HCT116 (cell line): ENCODE results near the gene WDFY2. TPM values are rescaled to one million over a fixed set of nuclear protein-coding genes. Genes with fewer than 3 reads are reported as not detected.

Source experiments
- ATAC-seq: fragments of 200-7000 bp; cut with Tn5 transposase; 2 replicates; pipeline ENCODE4 v1.9.1; 2020; ENCODE audit warnings: mild to moderate bottlenecking, moderate library complexity
- BruUV-seq: library from RNA; stranded (reverse); fragments of 400-500 nt; replicated peaks from 2 replicates; lab custom pipeline; 2021; lab: Mats Ljungman, UMichigan
- CTCF ChIA-PET: fragments of 300-600 bp; sonication (Branson Sonifier 250); formaldehyde crosslinking; loops from one replicate; lab custom pipeline; 2021; ENCODE audit warnings: antibody characterized with exemption; lab: Charles Lee
- POLR2A ChIA-PET: fragments of 300-600, 350-600 bp; sonication (Branson Sonifier 250); formaldehyde crosslinking; loops from one replicate; lab custom pipeline; 2021; ENCODE audit warnings: antibody characterized with exemption; lab: Charles Lee
- RAD21 ChIA-PET, 2 experiments: fragments of 300-600 bp; sonication (Branson Sonifier 250); formaldehyde crosslinking; loops; one replicate each; lab custom pipeline; 2023; ENCODE audit warnings: low total read pairs in 2 of 2; ENCODE audit not compliant: uncharacterized antibody in 2 of 2, unreplicated experiment in 2 of 2, low non-redundant PET in 1 of 2; lab: Charles Lee
- DNase-seq: peaks from one replicate; pipeline ENCODE4 v3.0.0-alpha.2; 2010; ENCODE audit warnings: low read depth, low spot score
- H2AFZ ChIP-seq: fragments of 200-600 bp; shearing (Covaris generic), sonication (generic); 2 replicates; pipeline ENCODE4 v1.6.1; 2017; ENCODE audit warnings: low read depth, mixed run types, mixed read lengths, antibody characterized with exemption, low read length; ENCODE audit not compliant: poor library complexity, severe bottlenecking
- H3K27ac ChIP-seq: 2 replicates; pipeline ENCODE4 v1.5.1; 2012; ENCODE audit warnings: low read depth, low read length
- H3K27me3 ChIP-seq: fragments of 200-600 bp; sonication (generic); 2 replicates; pipeline ENCODE4 v1.6.1; 2016; ENCODE audit warnings: mixed run types, low read length, mixed read lengths; ENCODE audit not compliant: insufficient read depth
- H3K36me3 ChIP-seq, 2 experiments: fragments of 200-500 bp in 1 of 2; fragments of 200-600 bp in 1 of 2; sonication (Bioruptor generic) in 1 of 2; sonication (generic) in 1 of 2; 2 replicates each; pipeline versions ENCODE4 v1.5.1 to v1.6.1; 2014 to 2016; ENCODE audit warnings: low read length in 2 of 2, inconsistent platforms in 1 of 2, mixed read lengths in 1 of 2, mixed run types in 1 of 2; ENCODE audit not compliant: insufficient read depth in 2 of 2, control insufficient read depth in 1 of 2
- H3K4me1 ChIP-seq, 2 experiments: fragments of 200-600 bp in 1 of 2; sonication (generic) in 1 of 2; 2 replicates each; pipeline versions ENCODE4 v1.5.1 to v1.6.1; 2012 to 2017; ENCODE audit warnings: low read length in 2 of 2, inconsistent platforms in 1 of 2, mild to moderate bottlenecking in 1 of 2, mixed read lengths in 1 of 2, mixed run types in 1 of 2, moderate library complexity in 1 of 2; ENCODE audit not compliant: insufficient read depth in 2 of 2, control insufficient read depth in 1 of 2
- H3K4me2 ChIP-seq: fragments of 200-600 bp; sonication (generic); 2 replicates; pipeline ENCODE4 v1.6.1; 2017; ENCODE audit warnings: mixed run types, low read length, mixed read lengths
- H3K4me3 ChIP-seq, 2 experiments: fragments of 200-600 bp in 1 of 2; sonication (generic) in 1 of 2; replicated peaks in 1 of 2; 2 replicates each; pipeline ENCODE4 v1.5.1; 2011 to 2016; ENCODE audit warnings: low read length in 2 of 2, control low read depth in 1 of 2, low read depth in 1 of 2, mild to moderate bottlenecking in 1 of 2, mixed read lengths in 1 of 2, mixed run types in 1 of 2
- H3K79me2 ChIP-seq: fragments of 200-600 bp; sonication (generic); 2 replicates; pipeline ENCODE4 v1.6.1; 2017; ENCODE audit warnings: mild to moderate bottlenecking, mixed run types, low read length, moderate library complexity, mixed read lengths; ENCODE audit not compliant: insufficient read depth
- H3K9ac ChIP-seq: fragments of 200-600 bp; sonication (generic); 2 replicates; pipeline ENCODE4 v1.6.1; 2016; ENCODE audit warnings: low read length, mixed read lengths
- H3K9me2 ChIP-seq: fragments of 200-600 bp; sonication (generic), shearing (Covaris generic); 2 replicates; pipeline ENCODE4 v1.6.1; 2017; ENCODE audit warnings: mixed run types, mild to moderate bottlenecking, moderate library complexity; ENCODE audit not compliant: insufficient read depth
- H3K9me3 ChIP-seq, 2 experiments: fragments of 200-500 bp in 1 of 2; fragments of 200-600 bp in 1 of 2; sonication (Bioruptor generic) in 1 of 2; sonication (generic) in 1 of 2; 2 replicates each; pipeline ENCODE4 v1.6.1; 2014 to 2017; ENCODE audit warnings: low read length in 2 of 2, mixed read lengths in 2 of 2, inconsistent platforms in 1 of 2, low read depth in 1 of 2, mild to moderate bottlenecking in 1 of 2, mixed run types in 1 of 2, moderate library complexity in 1 of 2; ENCODE audit not compliant: control insufficient read depth in 1 of 2, insufficient read depth in 1 of 2
- H4K20me1 ChIP-seq: fragments of 200-600 bp; sonication (generic), shearing (Covaris generic); 2 replicates; pipeline ENCODE4 v1.6.1; 2017; ENCODE audit warnings: mixed run types, mild to moderate bottlenecking, moderate library complexity; ENCODE audit not compliant: insufficient read depth
- ATF3 ChIP-seq: IDR thresholded peaks from 2 replicates; pipeline ENCODE4 v1.6.1; 2012
- CBX3 ChIP-seq: IDR thresholded peaks from 2 replicates; pipeline ENCODE4 v1.6.1; 2012; ENCODE audit warnings: low read depth
- CTCF ChIP-seq, 3 experiments: fragments of 200-600 bp in 1 of 3; sonication (generic) in 1 of 3; IDR thresholded peaks in 2 of 3; conservative IDR thresholded peaks in 1 of 3; 2 replicates each; pipeline ENCODE4 v1.5.1; 2012 to 2017; ENCODE audit warnings: low read depth in 2 of 3, low read length in 2 of 3, antibody characterized with exemption in 1 of 3, borderline replicate concordance in 1 of 3, control low read depth in 1 of 3, mild to moderate bottlenecking in 1 of 3, mixed read lengths in 1 of 3, mixed run types in 1 of 3, moderate library complexity in 1 of 3; ENCODE audit not compliant: insufficient read depth in 1 of 3
- ELF1 ChIP-seq: IDR thresholded peaks from 2 replicates; pipeline ENCODE4 v1.6.1; 2012; ENCODE audit warnings: low read depth, borderline replicate concordance
- EZH2 ChIP-seq: fragments of 200-600 bp; sonication (generic); IDR thresholded peaks from 2 replicates; pipeline ENCODE4 v1.6.1; 2017; ENCODE audit warnings: antibody characterized with exemption, mixed run types
- EZH2phosphoT487 ChIP-seq: fragments of 200-600 bp; IDR thresholded peaks from 2 replicates; pipeline ENCODE4 v1.6.1; 2018; ENCODE audit warnings: antibody characterized with exemption, borderline replicate concordance
- JUND ChIP-seq: IDR thresholded peaks from 2 replicates; pipeline ENCODE4 v1.6.1; 2012
- POLR2A ChIP-seq: IDR thresholded peaks from 2 replicates; pipeline ENCODE4 v1.7.0; 2011; ENCODE audit warnings: borderline replicate concordance; ENCODE audit not compliant: insufficient read depth, insufficient read length; ENCODE audit errors: extremely low read depth
- RAD21 ChIP-seq: IDR thresholded peaks from 2 replicates; pipeline ENCODE4 v1.6.1; 2012; ENCODE audit warnings: low read depth, mild to moderate bottlenecking
- REST ChIP-seq: IDR thresholded peaks from 2 replicates; pipeline ENCODE4 v1.6.1; 2012; ENCODE audit warnings: low read depth
- SIN3A ChIP-seq: IDR thresholded peaks from 2 replicates; pipeline ENCODE4 v1.6.1; 2012; ENCODE audit warnings: low read depth
- SP1 ChIP-seq: IDR thresholded peaks from 2 replicates; pipeline ENCODE4 v1.6.1; 2012; ENCODE audit warnings: low read depth
- SRF ChIP-seq: IDR thresholded peaks from 2 replicates; pipeline ENCODE4 v1.6.1; 2012; ENCODE audit warnings: low read depth
- YY1 ChIP-seq: IDR thresholded peaks from 2 replicates; pipeline ENCODE4 v1.6.1; 2011; ENCODE audit warnings: low read length, low read depth, moderate library complexity, mild to moderate bottlenecking; ENCODE audit not compliant: insufficient replicate concordance; ENCODE audit errors: extremely low read depth
- ZFX ChIP-seq: fragments of 450-650 bp; IDR thresholded peaks from 2 replicates; pipeline ENCODE4 v1.6.1; 2017
- ZNF274 ChIP-seq: fragments of 200-500 bp; sonication (Bioruptor generic); IDR thresholded peaks from 2 replicates; pipeline ENCODE4 v1.6.1; 2014; ENCODE audit warnings: mild to moderate bottlenecking, low read depth, low read length, inconsistent platforms
- intact Hi-C: fragments of 100-400 bp; cut with micrococcal nuclease; formaldehyde crosslinking; loops from 2 replicates; pipeline ENCODE4 v1.10.0; 2022
- total RNA-seq: library from RNA; stranded (reverse); gene quantifications from one replicate; pipeline ENCODE4 v1.2.1, GENCODE V29; 2021; ENCODE audit not compliant: unreplicated experiment
- TF ChIP-seq, protein P1 (sequence below): IDR thresholded peaks from 2 replicates; pipeline ENCODE4 v1.6.1; 2012
- TF ChIP-seq, protein P2 (sequence below): IDR thresholded peaks from 2 replicates; pipeline ENCODE4 v1.6.1; 2011; ENCODE audit warnings: mild to moderate bottlenecking, low read length, moderate library complexity; ENCODE audit not compliant: insufficient replicate concordance; ENCODE audit errors: extremely low read depth

Gene WDFY2
- total RNA-seq, 1 experiment from 2014 or later = 6.1 TPM

GRCh38 chr13:51675385-51675784 lies 91.1 kb downstream of the WDFY2 start (continued):
- TF ChIP-seq, protein P1, sequence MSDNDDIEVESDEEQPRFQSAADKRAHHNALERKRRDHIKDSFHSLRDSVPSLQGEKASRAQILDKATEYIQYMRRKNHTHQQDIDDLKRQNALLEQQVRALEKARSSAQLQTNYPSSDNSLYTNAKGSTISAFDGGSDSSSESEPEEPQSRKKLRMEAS = no peak
- no peak for TF ChIP-seq SP1
- no peak for TF ChIP-seq ATF3
- TF ChIP-seq EZH2phosphoT487 = no peak
- TF ChIP-seq, all 23 proteins: peak for 0

DNA sequence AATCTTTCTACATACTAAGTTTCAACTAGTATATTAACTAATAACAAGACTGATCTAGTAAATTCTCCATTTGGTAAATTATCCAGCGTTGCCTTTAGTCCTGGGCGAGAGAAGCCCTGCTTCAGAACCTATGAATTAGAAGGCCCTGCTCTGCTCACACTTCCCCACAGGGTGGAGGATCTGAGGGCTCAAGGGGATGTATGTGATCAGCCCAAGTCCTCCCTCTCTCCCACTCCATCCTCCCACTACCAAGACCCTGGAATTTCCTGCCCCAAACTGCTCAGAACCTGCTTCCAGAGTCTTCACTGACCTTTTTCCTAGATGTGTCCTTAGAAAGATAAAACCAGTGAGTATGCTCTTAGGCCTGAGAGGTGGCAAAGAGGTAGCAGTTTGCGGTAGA lies 91.6 kb downstream of the WDFY2 start:
- ChIA-PET RAD21 (no interaction called here), POLR2A (no interaction called here), CTCF (no interaction called here)
- H3K9me2 ChIP-seq = no peaks in the 10 kb centered on the region
- peaks cover 0 to 6% of the 10 kb centered on the region in 2 experiments; a peak in 2 of 4 replicates for H3K4me1 ChIP-seq
- BruUV-seq = no TSS peak
- H3K9me3 ChIP-seq = no peaks in the 10 kb centered on the region
- H3K4me2 ChIP-seq = no peak overlapping the region
- no peak for TF ChIP-seq ZNF274
- TF ChIP-seq CBX3 = no peak
- no peak for TF ChIP-seq EZH2
- no peak for TF ChIP-seq RAD21
- no peak for TF ChIP-seq ZFX
- TF ChIP-seq SP1 = no peak
- TF ChIP-seq YY1 = no peak
- TF ChIP-seq EZH2phosphoT487 = no peak
- no peak for TF ChIP-seq JUND
- no peak for TF ChIP-seq SIN3A
- no peak for TF ChIP-seq ELF1
- no peak for TF ChIP-seq POLR2A
- TF ChIP-seq, protein P2, sequence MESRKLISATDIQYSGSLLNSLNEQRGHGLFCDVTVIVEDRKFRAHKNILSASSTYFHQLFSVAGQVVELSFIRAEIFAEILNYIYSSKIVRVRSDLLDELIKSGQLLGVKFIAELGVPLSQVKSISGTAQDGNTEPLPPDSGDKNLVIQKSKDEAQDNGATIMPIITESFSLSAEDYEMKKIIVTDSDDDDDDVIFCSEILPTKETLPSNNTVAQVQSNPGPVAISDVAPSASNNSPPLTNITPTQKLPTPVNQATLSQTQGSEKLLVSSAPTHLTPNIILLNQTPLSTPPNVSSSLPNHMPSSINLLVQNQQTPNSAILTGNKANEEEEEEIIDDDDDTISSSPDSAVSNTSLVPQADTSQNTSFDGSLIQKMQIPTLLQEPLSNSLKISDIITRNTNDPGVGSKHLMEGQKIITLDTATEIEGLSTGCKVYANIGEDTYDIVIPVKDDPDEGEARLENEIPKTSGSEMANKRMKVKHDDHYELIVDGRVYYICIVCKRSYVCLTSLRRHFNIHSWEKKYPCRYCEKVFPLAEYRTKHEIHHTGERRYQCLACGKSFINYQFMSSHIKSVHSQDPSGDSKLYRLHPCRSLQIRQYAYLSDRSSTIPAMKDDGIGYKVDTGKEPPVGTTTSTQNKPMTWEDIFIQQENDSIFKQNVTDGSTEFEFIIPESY = no peak
- TF ChIP-seq ATF3 = no peak
- TF ChIP-seq CTCF (IDR thresholded peaks at IDR 0.05 in 2 of 3, conservative IDR thresholded peaks at IDR 0.05 in 1 of 3; ENCODE audit: borderline replicate concordance in 1 of 3, insufficient read depth in 1 of 3, low read depth in 2 of 3, low read length in 2 of 3) = no peak
- no peak for TF ChIP-seq SRF
- no peak for TF ChIP-seq REST
- no peak overlapping the region for H3K4me3 ChIP-seq
- no peak for DNase-seq
- no peak overlapping the region for H3K27ac ChIP-seq
- no peaks in the 10 kb centered on the region for H3K36me3 ChIP-seq
- H3K27me3 ChIP-seq = no peaks in the 10 kb centered on the region
- H3K79me2 ChIP-seq = no peaks in the 10 kb centered on the region
- peaks cover 4% of the 10 kb centered on the region; the same call in 1 of the 2 replicates for H4K20me1 ChIP-seq
- no peak overlapping the region for H2AFZ ChIP-seq
- intact Hi-C loops = no loop called here
- ATAC-seq = no peak
- no peak overlapping the region for H3K9ac ChIP-seq
